H1 (cell line): ENCODE results near the gene NIPAL4. TPM values are rescaled to one million over a fixed set of nuclear protein-coding genes. Genes with fewer than 3 reads are reported as not detected.

Source experiments
- CTCF ChIA-PET: fragments of 300-600 bp; sonication (Branson Sonifier 250); formaldehyde crosslinking; loops from one replicate; lab custom pipeline; 2021; ENCODE audit not compliant: partially characterized antibody; lab: Charles Lee
- POLR2A ChIA-PET: fragments of 300-600 bp; sonication (Branson Sonifier 250); formaldehyde crosslinking; loops from one replicate; lab custom pipeline; 2021; ENCODE audit warnings: inconsistent platforms; ENCODE audit not compliant: partially characterized antibody; lab: Charles Lee
- DNase-seq, 2 experiments: peaks; one replicate each; pipeline versions ENCODE4 v3.0.0 to v3.0.0-alpha.2; 2010 to 2022; ENCODE audit warnings: low spot score in 2 of 2, low read depth in 1 of 2, mixed read lengths in 1 of 2
- FAIRE-seq: peaks from 2 replicates; lab custom pipeline; 2011; peaks lifted over from hg19 to GRCh38; lab: Jason Lieb, UNC
- H2AFZ ChIP-seq: 2 replicates; pipeline ENCODE4 v1.8.1; 2012; ENCODE audit warnings: low read length, inconsistent platforms
- H2AK5ac ChIP-seq: 2 replicates; pipeline ENCODE4 v1.6.1; 2013; ENCODE audit warnings: low read depth, low read length
- H2BK120ac ChIP-seq: replicated peaks from 2 replicates; pipeline ENCODE3; 2013; ENCODE audit warnings: low read depth, low read length, inconsistent platforms
- H2BK12ac ChIP-seq: 2 replicates; pipeline ENCODE4 v1.6.1; 2013; ENCODE audit warnings: low read depth, low read length
- H2BK15ac ChIP-seq: 2 replicates; pipeline ENCODE4 v1.6.1; 2013; ENCODE audit warnings: low read length
- H2BK20ac ChIP-seq: 2 replicates; pipeline ENCODE4 v1.6.1; 2013; ENCODE audit warnings: low read length
- H2BK5ac ChIP-seq: 2 replicates; pipeline ENCODE4 v1.6.1; 2013; ENCODE audit warnings: low read depth, low read length
- H3K14ac ChIP-seq: 2 replicates; pipeline ENCODE4 v1.6.1; 2013; ENCODE audit warnings: inconsistent platforms; ENCODE audit not compliant: insufficient read length
- H3K18ac ChIP-seq: 2 replicates; pipeline ENCODE4 v1.6.1; 2013; ENCODE audit warnings: low read length; ENCODE audit errors: extremely low read depth
- H3K23ac ChIP-seq: 2 replicates; pipeline ENCODE4 v1.6.1; 2013; ENCODE audit warnings: inconsistent platforms; ENCODE audit not compliant: insufficient read length
- H3K23me2 ChIP-seq: 2 replicates; pipeline ENCODE4 v1.6.1; 2013; ENCODE audit warnings: low read depth, low read length
- H3K27ac ChIP-seq: 2 replicates; pipeline ENCODE4 v1.6.1; 2011; ENCODE audit warnings: low read depth, low read length, inconsistent platforms
- H3K27me3 ChIP-seq, 4 experiments: replicated peaks in 1 of 4; 1 replicate in 1 of 4; 2 replicates in 3 of 4; pipeline versions ENCODE4 v1.6.1 to v1.8.1; 2011 to 2013; ENCODE audit warnings: low read length in 3 of 4, mild to moderate bottlenecking in 3 of 4, inconsistent platforms in 2 of 4, mixed read lengths in 2 of 4, moderate library complexity in 1 of 4; ENCODE audit not compliant: control insufficient read depth in 3 of 4, insufficient read depth in 3 of 4; ENCODE audit errors: extremely low read depth in 1 of 4
- H3K36me3 ChIP-seq, 4 experiments: 2 replicates each; pipeline versions ENCODE4 v1.6.1 to v1.8.1; 2011 to 2013; ENCODE audit warnings: mild to moderate bottlenecking in 4 of 4, low read length in 3 of 4, moderate library complexity in 2 of 4, control low read depth in 1 of 4, inconsistent platforms in 1 of 4; ENCODE audit not compliant: insufficient read depth in 4 of 4, control insufficient read depth in 2 of 4
- H3K4ac ChIP-seq: replicated peaks from 2 replicates; pipeline ENCODE3; 2013; ENCODE audit warnings: low read length, low read depth, mixed read lengths, inconsistent platforms; ENCODE audit not compliant: insufficient read length
- H3K4me1 ChIP-seq, 4 experiments: replicated peaks in 1 of 4; 1 replicate in 1 of 4; 2 replicates in 3 of 4; pipeline versions ENCODE4 v1.6.1 to v1.8.1; 2011 to 2013; ENCODE audit warnings: low read length in 3 of 4, inconsistent platforms in 2 of 4, mixed read lengths in 1 of 4; ENCODE audit not compliant: insufficient read depth in 4 of 4, control insufficient read depth in 3 of 4
- H3K4me2 ChIP-seq, 2 experiments: 2 replicates each; pipeline versions ENCODE4 v1.6.1 to v1.8.1; 2011 to 2013; ENCODE audit warnings: low read depth in 2 of 2, low read length in 2 of 2, control low read depth in 1 of 2, inconsistent platforms in 1 of 2, mild to moderate bottlenecking in 1 of 2; ENCODE audit not compliant: insufficient read depth in 1 of 2
- H3K4me3 ChIP-seq, 4 experiments: fragments of 200-600, 300-600 bp in 1 of 4; sonication (generic), shearing (Covaris generic), sonication (Bioruptor Twin) in 1 of 4; 2 replicates each; pipeline versions ENCODE4 v1.5.1 to v1.8.1; 2011 to 2016; ENCODE audit warnings: low read length in 4 of 4, low read depth in 3 of 4, control low read depth in 2 of 4, inconsistent platforms in 2 of 4, mild to moderate bottlenecking in 2 of 4, mixed read lengths in 1 of 4, moderate library complexity in 1 of 4; ENCODE audit not compliant: insufficient read depth in 2 of 4; ENCODE audit errors: extremely low read depth in 1 of 4
- H3K56ac ChIP-seq: replicated peaks from 2 replicates; pipeline ENCODE3; 2013; ENCODE audit warnings: low read depth, mild to moderate bottlenecking, mixed read lengths, low read length, inconsistent platforms; ENCODE audit not compliant: insufficient read length
- H3K79me1 ChIP-seq: 2 replicates; pipeline ENCODE4 v1.6.1; 2013; ENCODE audit warnings: low read depth, low read length, control low read depth
- H3K79me2 ChIP-seq, 2 experiments: 2 replicates each; pipeline versions ENCODE4 v1.6.1 to v1.8.1; 2012 to 2013; ENCODE audit warnings: low read length in 2 of 2, mild to moderate bottlenecking in 2 of 2, inconsistent platforms in 1 of 2; ENCODE audit not compliant: insufficient read depth in 2 of 2, control insufficient read depth in 1 of 2
- H3K9ac ChIP-seq, 4 experiments: replicated peaks in 1 of 4; 1 replicate in 1 of 4; 2 replicates in 3 of 4; pipeline versions ENCODE4 v1.6.1 to v1.8.1; 2011 to 2013; ENCODE audit warnings: low read depth in 3 of 4, low read length in 3 of 4, control low read depth in 2 of 4, mild to moderate bottlenecking in 2 of 4, moderate library complexity in 2 of 4, inconsistent platforms in 1 of 4; ENCODE audit errors: extremely low read depth in 1 of 4
- H3K9me3 ChIP-seq, 2 experiments: 2 replicates each; pipeline versions ENCODE4 v1.6.1 to v1.8.1; 2012 to 2013; ENCODE audit warnings: mild to moderate bottlenecking in 2 of 2, moderate library complexity in 2 of 2, control low read depth in 1 of 2, inconsistent platforms in 1 of 2, low read depth in 1 of 2, low read length in 1 of 2, mixed read lengths in 1 of 2; ENCODE audit not compliant: insufficient read depth in 2 of 2
- H4K20me1 ChIP-seq, 2 experiments: replicated peaks in 1 of 2; 2 replicates each; pipeline versions ENCODE3 to v1.8.1; 2011 to 2013; ENCODE audit warnings: inconsistent platforms in 2 of 2, low read length in 2 of 2, mild to moderate bottlenecking in 1 of 2; ENCODE audit not compliant: insufficient read depth in 2 of 2, control insufficient read depth in 1 of 2
- H4K5ac ChIP-seq: 2 replicates; pipeline ENCODE4 v1.6.1; 2013; ENCODE audit warnings: low read length, low read depth, mixed read lengths, inconsistent platforms; ENCODE audit not compliant: insufficient read length
- H4K8ac ChIP-seq: 2 replicates; pipeline ENCODE4 v1.8.0; 2013; ENCODE audit warnings: mild to moderate bottlenecking, moderate library complexity, low read length, inconsistent platforms; ENCODE audit not compliant: insufficient read depth; ENCODE audit errors: extremely low read depth
- H4K91ac ChIP-seq: replicated peaks from 2 replicates; pipeline ENCODE3; 2013; ENCODE audit warnings: low read length, mixed read lengths, inconsistent platforms; ENCODE audit not compliant: insufficient read length
- CBX5 ChIP-seq: fragments of 300-800, 300-1000 bp; sonication (generic); IDR thresholded peaks from 2 replicates; pipeline ENCODE4 v1.7.1; 2016; ENCODE audit warnings: antibody characterized with exemption, low read length, low read depth
- GABPA ChIP-seq: IDR thresholded peaks from 2 replicates; pipeline ENCODE4 v1.6.1; 2011; ENCODE audit warnings: mild to moderate bottlenecking, low read length, moderate library complexity, borderline replicate concordance; ENCODE audit not compliant: insufficient read depth
- GTF2F1 ChIP-seq: IDR thresholded peaks from 2 replicates; pipeline ENCODE4 v1.6.1; 2012; ENCODE audit warnings: low read depth, low read length, improper control_type of control experiment, borderline replicate concordance
- HDAC2 ChIP-seq, 2 experiments: fragments of 300-600 bp in 1 of 2; sonication (generic) in 1 of 2; IDR thresholded peaks; 2 replicates each; pipeline ENCODE4 v1.6.1; 2011 to 2012; ENCODE audit warnings: low read depth in 2 of 2, low read length in 2 of 2, mild to moderate bottlenecking in 2 of 2, moderate library complexity in 2 of 2, borderline replicate concordance in 1 of 2, inconsistent platforms in 1 of 2
- POU5F1 ChIP-seq: IDR thresholded peaks from 2 replicates; pipeline ENCODE4 v1.6.1; 2011; ENCODE audit warnings: low read depth, mild to moderate bottlenecking, low read length, moderate library complexity
- SIX5 ChIP-seq: IDR thresholded peaks from 2 replicates; pipeline ENCODE4 v1.6.1; 2011; ENCODE audit warnings: mild to moderate bottlenecking, low read depth, low read length
- TCF12 ChIP-seq: IDR thresholded peaks from 2 replicates; pipeline ENCODE4 v1.6.1; 2011; ENCODE audit warnings: low read depth, mild to moderate bottlenecking, low read length
- WGBS, 2 experiments: shearing (Covaris generic) in 1 of 2; methylation state at CpG; one replicate each; pipeline versions ENCODE4 v1.1.6 to v1.1.7; 2013 to 2015; ENCODE audit warnings: low lambda C conversion rate in 2 of 2, mixed read lengths in 2 of 2, inconsistent platforms in 1 of 2, low coverage in 1 of 2, missing lambda C conversion rate in 1 of 2; ENCODE audit not compliant: insufficient replicate concordance in 2 of 2, insufficient coverage in 1 of 2, insufficient read length in 1 of 2; ENCODE audit errors: extremely low coverage in 1 of 2, missing lambda C conversion rate in 1 of 2; 5-methylcytosine and 5-hydroxymethylcytosine counted together
- polyA plus RNA-seq, 7 experiments: library from polyadenylated mRNA; depleted of rRNA in 3 of 7; stranded (reverse) in 5 of 7; unstranded in 2 of 7; fragments of >200 nt in 5 of 7; fragments of 200-250 nt in 2 of 7; gene quantifications; 1 replicate in 5 of 7; 2 replicates in 1 of 7; 4 replicates in 1 of 7; pipeline versions ENCODE4 v1.2.1 to v1.2.3, GENCODE V29; 2011 to 2013; ENCODE audit warnings: missing spikeins in 2 of 7, mixed read lengths in 2 of 7
- total RNA-seq: library from RNA; stranded (reverse); fragmentation: NEBNext Ultra II Directional; extraction: Animal tissue kit (Norgen Biotek cat#: 25700); gene quantifications from 2 replicates; pipeline ENCODE4 v1.2.1, GENCODE V29; 2021

The NIPAL4 gene
- total and polyA plus RNA-seq, 2 of the 8 experiments (the other 6 are each of a cell fraction or from before 2014, with no cell fraction given), result 0.09 to 0.20 TPM

DNA sequence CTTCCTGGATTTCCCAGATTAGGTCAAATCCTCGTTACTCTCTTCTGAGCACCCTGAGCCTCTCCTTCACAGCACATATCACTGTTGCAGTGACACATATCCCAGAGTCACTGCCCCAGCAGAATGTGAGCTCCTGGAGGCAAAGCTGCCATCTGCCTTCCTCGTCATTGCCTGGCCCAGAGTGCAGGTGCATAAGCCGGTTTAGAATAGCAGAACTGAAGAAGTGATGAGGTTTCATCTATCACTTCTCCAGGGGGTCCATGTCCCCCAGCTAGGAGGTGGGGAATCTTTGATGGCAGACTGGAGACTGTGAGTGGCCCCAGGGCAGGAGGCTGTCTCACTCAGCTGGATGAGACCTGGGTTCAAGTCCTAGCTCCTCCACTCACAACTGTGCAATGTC is 25.8 kb downstream of the NIPAL4 start:
- Histone ChIP-seq H4K8ac (no peak overlapping the region), H2AFZ (no peak overlapping the region), H3K14ac (no peak overlapping the region), H4K91ac (no peak overlapping the region), H2AK5ac (no peak overlapping the region), H2BK15ac (no peak overlapping the region), H3K4me3 (no peak overlapping the region), H3K4ac (no peak overlapping the region), H3K4me1 (no peaks in the 10 kb centered on the region), H2BK120ac (no peak overlapping the region), H3K79me1 (no peaks in the 10 kb centered on the region), H3K79me2 (no peaks in the 10 kb centered on the region), H4K20me1 (peaks cover 0 to 2% of the 10 kb centered on the region in 2 experiments), H3K56ac (no peak overlapping the region), H3K4me2 (no peak overlapping the region), H2BK12ac (no peak overlapping the region), H3K36me3 (peaks cover 0 to 4% (median 0%) of the 10 kb centered on the region in 4 experiments; a peak in 2 of 8 replicates), H3K23me2 (no peaks in the 10 kb centered on the region), H3K18ac (no peak overlapping the region), H2BK5ac (no peak overlapping the region), H4K5ac (no peak overlapping the region), H3K23ac (no peak overlapping the region), H3K9ac (no peak overlapping the region; a peak in 1 of 7 replicates), H3K9me3 (no peaks in the 10 kb centered on the region), H3K27ac (no peak overlapping the region), H3K27me3 (no peaks in the 10 kb centered on the region), H2BK20ac (no peak overlapping the region)
- WGBS, 2 experiments, result 90% methylated on average over 3 of the region's 3 CpGs; no CpG with 5 or more reads in 1 of the 2 experiments
- no peak for FAIRE-seq
- ChIA-PET POLR2A (no interaction called here), CTCF (interaction anchor here (0.9 to 3.6 kb wide), 5 partner anchors 12 to 257 kb away, joined by 3 to 57 read pairs (median 6); no protein-coding TSS in a partner anchor)
- DNase-seq, result no peak
- no peak for TF ChIP-seq TCF12
- TF ChIP-seq POU5F1, result no peak
- TF ChIP-seq GABPA, result no peak
- no peak for TF ChIP-seq HDAC2 (IDR thresholded peaks at IDR 0.05; ENCODE audit: borderline replicate concordance in 1 of 2, low read depth in 2 of 2, low read length in 2 of 2)
- TF ChIP-seq CBX5, result no peak
- TF ChIP-seq SIX5, result no peak
- TF ChIP-seq GTF2F1, result no peak
